IgD-negative memory B cell (primary cell): ENCODE data around the gene ATF1. TPM values are rescaled to one million over a fixed set of nuclear protein-coding genes. Genes with fewer than 3 reads are reported as not detected.
A peak's percentile ranks its signal among the peaks of the same experiment; 100 is the strongest.
"Not testable (repeated sequence)": the region's sequence is repeated elsewhere in the genome, so short reads cannot be mapped to it uniquely, and the experiment has no call there.

Experiments
- H3K27ac Mint-ChIP-seq, 3 donors: one replicate each; pipeline ENCODE4 v1.8.0; 2020 to 2022; ENCODE audit warnings: mild to moderate bottlenecking in 3 of 3, mixed read lengths in 3 of 3, moderate library complexity in 1 of 3
- H3K27me3 Mint-ChIP-seq: one replicate; pipeline ENCODE4 v1.8.0; 2021; ENCODE audit warnings: mixed read lengths
- H3K36me3 Mint-ChIP-seq: one replicate; pipeline ENCODE4 v1.8.0; 2020; ENCODE audit warnings: mild to moderate bottlenecking, mixed read lengths
- H3K4me1 Mint-ChIP-seq, 3 donors: one replicate each; pipeline ENCODE4 v1.8.0; 2020 to 2022; ENCODE audit warnings: mixed read lengths in 3 of 3, mild to moderate bottlenecking in 1 of 3
- H3K4me3 Mint-ChIP-seq, 4 donors: one replicate each; pipeline ENCODE4 v1.8.0; 2020 to 2022; ENCODE audit warnings: mild to moderate bottlenecking in 4 of 4, mixed read lengths in 4 of 4, moderate library complexity in 3 of 4
- H3K9me3 Mint-ChIP-seq, 3 donors: one replicate each; pipeline ENCODE4 v1.8.0; 2020 to 2021; ENCODE audit warnings: mixed read lengths in 3 of 3, mild to moderate bottlenecking in 1 of 3
- polyA plus RNA-seq: library from polyadenylated mRNA; unstranded; fragments of 300-500 nt; fragmentation: Illumina TruSeq; gene quantifications from one replicate; pipeline ENCODE4 v1.2.3, GENCODE V29; 2021

ATF1 gene
- polyA plus RNA-seq, 1 donor from 2014 or later = 37.8 TPM

GRCh38 chr12:50803230-50803875, 39.5 kb downstream of the ATF1 start:
- Mint-ChIP-seq H3K4me3 (no peak overlapping the region), H3K36me3 (peaks cover 23% of the 10 kb centered on the region), H3K4me1 (peaks cover 0 to 1% (median 0%) of the 10 kb centered on the region in 3 donors), H3K27me3 (no peaks in the 10 kb centered on the region), H3K9me3 (peaks cover 0 to 9% (median 6%) of the 10 kb centered on the region in 3 donors), H3K27ac (no peak overlapping the region)

- peaks cover 7% of the 10 kb centered on the region for H3K36me3 Mint-ChIP-seq
- peaks cover 0 to 1% (median 0%) of the 10 kb centered on the region in 3 donors for H3K4me1 Mint-ChIP-seq
- peak overlapping the region in 1 of 3 donors; percentile 75 for H3K27ac Mint-ChIP-seq
- H3K4me3 Mint-ChIP-seq = no peak overlapping the region
- no peaks in the 10 kb centered on the region for H3K9me3 Mint-ChIP-seq
- H3K27me3 Mint-ChIP-seq = no peaks in the 10 kb centered on the region
Observed at GRCh38 chr12:50806176-50806575, 42.3 kb downstream of the ATF1 start.

DNA sequence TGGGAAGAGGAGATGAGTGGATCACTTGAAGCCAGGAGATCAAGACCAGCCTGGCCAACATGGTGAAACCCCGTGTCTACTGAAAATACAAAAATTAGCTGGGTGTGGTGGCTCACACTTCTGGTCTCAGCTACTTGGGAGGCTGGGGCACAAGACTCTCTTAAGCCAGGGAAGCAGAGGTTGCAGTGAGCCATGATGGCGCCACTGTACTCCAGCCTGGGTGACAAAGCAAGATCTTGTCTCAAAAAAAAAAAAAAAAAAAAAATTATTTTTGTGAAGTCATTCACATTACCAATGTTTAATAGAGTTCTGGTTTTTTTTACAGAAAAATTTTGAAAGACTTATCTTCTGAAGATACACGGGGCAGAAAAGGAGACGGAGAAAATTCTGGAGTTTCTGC, 45.2 kb downstream of the ATF1 start:
- not testable (repeated sequence) for H3K9me3 Mint-ChIP-seq, H3K27ac Mint-ChIP-seq, H3K4me1 Mint-ChIP-seq, H3K27me3 Mint-ChIP-seq, H3K36me3 Mint-ChIP-seq, H3K4me3 Mint-ChIP-seq

- H3K4me3 Mint-ChIP-seq, H3K27me3 Mint-ChIP-seq, H3K36me3 Mint-ChIP-seq, H3K4me1 Mint-ChIP-seq, H3K9me3 Mint-ChIP-seq, H3K27ac Mint-ChIP-seq: not testable (repeated sequence)
Observed at GRCh38 chr12:50814921-50815320, 51.0 kb downstream of the ATF1 start.

- Mint-ChIP-seq H3K4me1 (peaks cover 1 to 4% (median 4%) of the 10 kb centered on the region in 3 donors), H3K27me3 (no peaks in the 10 kb centered on the region), H3K9me3 (no peaks in the 10 kb centered on the region), H3K36me3 (no peaks in the 10 kb centered on the region), H3K4me3 (no peak overlapping the region), H3K27ac (no peak overlapping the region)
Observed at GRCh38 chr12:50820177-50820576, 56.3 kb downstream of the ATF1 start.

DNA sequence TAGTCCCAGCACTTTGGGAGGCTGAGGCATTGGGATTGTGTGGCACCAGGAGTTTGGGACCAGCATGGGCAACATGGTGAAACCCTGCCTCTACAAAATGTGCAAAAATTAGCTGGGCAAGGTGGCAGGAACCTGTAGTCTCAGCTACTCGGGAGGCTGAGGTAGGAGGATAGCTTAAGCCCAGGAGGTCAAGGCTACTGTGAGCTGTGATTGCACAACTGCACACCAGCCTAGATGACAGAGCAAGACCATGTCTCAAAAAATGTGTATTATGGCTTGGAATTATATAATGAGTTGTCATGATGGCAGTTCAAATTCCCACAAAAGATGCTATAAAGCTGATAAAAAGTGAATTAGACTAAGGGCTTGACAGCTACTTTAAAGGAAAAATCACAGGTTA, 58.2 kb downstream of the ATF1 start:
- H3K36me3 Mint-ChIP-seq = no peaks in the 10 kb centered on the region
- no peaks in the 10 kb centered on the region for H3K27me3 Mint-ChIP-seq
- H3K4me1 Mint-ChIP-seq = peaks cover 2 to 6% (median 5%) of the 10 kb centered on the region in 3 donors
- no peak overlapping the region for H3K4me3 Mint-ChIP-seq
- no peak overlapping the region for H3K27ac Mint-ChIP-seq
- H3K9me3 Mint-ChIP-seq = no peaks in the 10 kb centered on the region

- H3K27ac Mint-ChIP-seq, H3K4me3 Mint-ChIP-seq: not testable (repeated sequence)
Observed at GRCh38 chr12:50823724-50824123, 59.8 kb downstream of the ATF1 start.

DNA sequence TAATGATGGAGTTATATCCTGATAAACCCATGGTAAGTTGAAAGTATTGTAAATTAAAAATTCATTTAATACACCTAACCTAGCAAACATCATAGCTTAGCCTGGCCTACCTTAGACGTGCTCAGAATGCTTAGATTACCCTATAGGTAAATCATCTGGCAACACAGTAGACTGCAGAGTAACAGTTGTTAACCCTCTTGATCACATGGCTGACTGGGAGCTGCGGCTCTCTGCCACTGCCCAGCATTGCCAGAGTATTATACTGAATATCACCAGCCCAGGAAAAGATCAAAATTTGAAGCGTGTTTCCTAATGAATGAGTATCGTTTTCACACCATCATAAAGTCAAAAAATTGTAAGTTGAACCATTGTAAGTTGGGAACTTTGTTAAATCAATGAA, 61.0 kb downstream of the ATF1 start:
- peak overlapping the region; percentile 16 to 94 (median 32) for H3K27ac Mint-ChIP-seq
- H3K36me3 Mint-ChIP-seq = no peaks in the 10 kb centered on the region
- H3K4me1 Mint-ChIP-seq = peaks cover 2 to 6% (median 5%) of the 10 kb centered on the region in 3 donors
- no peaks in the 10 kb centered on the region for H3K9me3 Mint-ChIP-seq
- H3K4me3 Mint-ChIP-seq = no peak overlapping the region
- no peaks in the 10 kb centered on the region for H3K27me3 Mint-ChIP-seq

More at GRCh38 chr12:50823724-50824123, 59.8 kb downstream of the ATF1 start:
- H3K9me3 Mint-ChIP-seq, H3K4me1 Mint-ChIP-seq, H3K27me3 Mint-ChIP-seq, H3K36me3 Mint-ChIP-seq: not testable (repeated sequence)

DNA sequence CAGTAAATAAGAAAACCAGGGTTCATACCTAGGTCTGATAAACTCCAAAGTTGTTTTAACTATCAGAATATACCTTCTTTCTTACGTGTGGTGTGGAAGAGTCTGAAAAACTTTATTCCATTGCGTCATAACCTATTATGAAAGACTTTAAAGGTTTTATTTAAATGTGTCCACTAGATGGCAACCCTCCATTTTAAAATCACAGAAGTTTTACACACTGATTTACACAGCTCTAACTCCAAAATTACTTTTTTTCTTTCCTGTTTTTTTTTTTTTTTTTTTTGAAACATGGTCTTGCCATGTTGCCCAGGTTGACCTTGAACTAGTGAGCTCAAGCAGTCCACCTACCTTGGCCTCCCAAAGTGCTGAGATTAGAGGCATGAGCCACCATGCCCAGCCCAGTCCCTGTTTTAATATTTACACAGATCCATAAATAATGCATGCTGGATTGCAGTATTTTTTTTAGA, 61.5 kb downstream of the ATF1 start:
- no peaks in the 10 kb centered on the region for H3K9me3 Mint-ChIP-seq
- no peak overlapping the region for H3K4me3 Mint-ChIP-seq
- peaks cover 2 to 6% (median 5%) of the 10 kb centered on the region in 3 donors for H3K4me1 Mint-ChIP-seq
- no peaks in the 10 kb centered on the region for H3K36me3 Mint-ChIP-seq
- peak overlapping the region; percentile 16 to 94 (median 32) for H3K27ac Mint-ChIP-seq
- no peaks in the 10 kb centered on the region for H3K27me3 Mint-ChIP-seq

DNA sequence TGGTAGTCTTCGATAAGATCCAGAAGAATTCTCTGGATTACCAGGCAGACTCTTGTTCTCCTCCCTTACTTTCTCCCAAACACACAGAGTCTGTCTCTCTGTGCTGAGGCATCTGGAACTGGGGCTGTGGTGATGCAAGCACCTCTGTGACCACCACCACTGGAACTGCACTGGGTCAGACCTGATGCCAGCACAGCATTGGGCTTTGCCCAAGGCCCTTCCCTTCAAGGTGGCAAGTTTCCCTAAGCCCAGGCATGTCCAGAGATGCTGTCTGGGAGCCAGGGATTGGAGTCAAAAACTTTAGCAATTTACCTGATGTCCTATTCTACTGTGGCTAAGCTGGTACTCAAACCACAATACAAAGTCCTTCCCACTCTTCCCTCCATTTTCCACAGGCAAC, 64.2 kb downstream of the ATF1 start:
- H3K4me1 Mint-ChIP-seq = peaks cover 2 to 6% (median 5%) of the 10 kb centered on the region in 3 donors
- H3K36me3 Mint-ChIP-seq = peaks cover 2% of the 10 kb centered on the region
- peaks cover 0 to 3% (median 3%) of the 10 kb centered on the region in 3 donors for H3K9me3 Mint-ChIP-seq
- no peak overlapping the region for H3K4me3 Mint-ChIP-seq
- no peak overlapping the region for H3K27ac Mint-ChIP-seq
- no peaks in the 10 kb centered on the region for H3K27me3 Mint-ChIP-seq

DNA sequence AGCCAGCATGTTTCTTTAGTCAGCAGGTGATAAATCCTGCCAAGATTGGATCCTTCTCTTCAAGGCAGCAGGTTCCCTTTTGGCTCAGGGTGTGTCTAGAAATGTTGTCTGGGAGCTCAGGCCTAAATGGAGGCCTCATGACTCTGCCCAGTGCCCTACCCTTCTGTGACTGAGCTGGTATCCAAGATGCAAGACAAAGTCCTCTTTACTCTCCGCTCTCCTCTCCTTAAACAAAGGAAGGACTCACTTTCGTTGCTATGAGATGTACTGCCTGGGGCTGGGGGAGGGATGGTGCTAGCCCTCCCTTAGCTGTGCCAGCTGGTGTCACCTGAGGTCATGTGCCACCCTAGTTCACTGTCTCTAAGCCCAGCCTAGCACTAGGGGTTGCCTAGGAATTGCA, 65.0 kb downstream of the ATF1 start:
- no peak overlapping the region for H3K4me3 Mint-ChIP-seq
- peaks cover 2% of the 10 kb centered on the region for H3K36me3 Mint-ChIP-seq
- H3K27ac Mint-ChIP-seq = no peak overlapping the region
- H3K27me3 Mint-ChIP-seq = no peaks in the 10 kb centered on the region
- peaks cover 2 to 6% (median 5%) of the 10 kb centered on the region in 3 donors for H3K4me1 Mint-ChIP-seq
- H3K9me3 Mint-ChIP-seq = peaks cover 0 to 8% (median 5%) of the 10 kb centered on the region in 3 donors

DNA sequence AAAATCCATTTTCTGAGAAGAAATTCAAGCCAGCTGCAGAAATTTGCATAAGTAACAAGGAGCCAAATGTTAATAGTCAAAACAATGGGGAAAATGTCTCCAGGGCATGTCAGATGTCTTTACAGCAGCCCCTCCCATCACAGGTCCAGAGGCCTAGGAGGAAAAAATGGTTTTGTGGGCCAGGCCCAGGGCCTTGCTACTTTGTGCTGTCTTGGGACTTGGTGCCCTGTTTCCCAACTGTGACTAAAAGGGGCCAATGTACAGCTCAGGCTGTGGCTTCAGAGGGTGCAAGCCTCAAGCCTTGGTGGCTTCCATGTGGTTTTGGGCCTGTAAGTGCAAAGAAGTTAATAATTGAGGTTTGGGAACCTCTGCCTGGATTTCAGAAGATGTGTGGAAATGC, 69.9 kb downstream of the ATF1 start:
- H3K4me1 Mint-ChIP-seq, H3K36me3 Mint-ChIP-seq, H3K4me3 Mint-ChIP-seq, H3K27me3 Mint-ChIP-seq, H3K27ac Mint-ChIP-seq: not testable (repeated sequence)
- H3K9me3 Mint-ChIP-seq = peaks cover 3 to 23% (median 11%) of the 10 kb centered on the region in 3 donors

GRCh38 chr12:50839042-50839441, 75.1 kb downstream of the ATF1 start:
- no peak overlapping the region for H3K4me3 Mint-ChIP-seq
- H3K27ac Mint-ChIP-seq = peak overlapping the region in 1 of 3 donors; percentile 26
- H3K36me3 Mint-ChIP-seq = peaks cover 8% of the 10 kb centered on the region
- no peaks in the 10 kb centered on the region for H3K4me1 Mint-ChIP-seq
- peaks cover 4% of the 10 kb centered on the region for H3K27me3 Mint-ChIP-seq
- H3K9me3 Mint-ChIP-seq = peaks cover 7 to 23% (median 13%) of the 10 kb centered on the region in 3 donors

DNA sequence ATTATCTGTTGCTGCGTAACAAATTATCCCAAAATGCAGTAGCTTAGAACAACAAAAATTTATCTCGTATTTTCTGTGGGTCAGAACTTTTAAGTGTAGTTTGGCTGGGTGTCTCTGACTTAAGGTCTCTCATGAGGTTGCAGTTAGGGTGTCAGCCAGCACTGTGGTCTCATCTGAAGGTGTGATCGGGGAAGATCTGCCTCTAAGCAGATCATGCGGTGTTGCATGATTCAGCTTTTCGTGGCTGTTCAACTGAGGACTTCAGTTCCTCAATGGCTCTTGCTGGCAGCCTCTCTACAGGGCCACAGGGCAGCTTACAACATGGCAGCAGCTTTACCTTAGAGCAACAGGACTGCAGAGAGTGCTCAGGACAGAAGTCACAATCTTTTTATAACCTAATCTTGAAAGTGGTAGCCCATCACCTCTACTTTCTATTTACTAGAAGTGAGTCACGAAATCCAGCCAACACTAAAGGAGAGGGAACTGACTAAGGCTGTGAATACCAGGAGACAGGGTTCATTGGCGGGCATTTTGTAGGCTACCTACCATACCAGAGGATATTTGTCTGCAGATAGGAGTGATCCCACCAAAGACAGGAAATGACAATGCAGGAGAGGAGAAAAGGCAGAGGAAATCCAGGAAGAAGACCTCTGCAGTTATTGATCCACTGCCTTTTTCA, 77.0 kb downstream of the ATF1 start:
- Mint-ChIP-seq H3K27ac (no peak overlapping the region), H3K36me3 (peaks cover 4% of the 10 kb centered on the region), H3K4me3 (no peak overlapping the region), H3K4me1 (no peaks in the 10 kb centered on the region), H3K9me3 (peaks cover 2 to 10% (median 8%) of the 10 kb centered on the region in 3 donors), H3K27me3 (peaks cover 4% of the 10 kb centered on the region)

DNA sequence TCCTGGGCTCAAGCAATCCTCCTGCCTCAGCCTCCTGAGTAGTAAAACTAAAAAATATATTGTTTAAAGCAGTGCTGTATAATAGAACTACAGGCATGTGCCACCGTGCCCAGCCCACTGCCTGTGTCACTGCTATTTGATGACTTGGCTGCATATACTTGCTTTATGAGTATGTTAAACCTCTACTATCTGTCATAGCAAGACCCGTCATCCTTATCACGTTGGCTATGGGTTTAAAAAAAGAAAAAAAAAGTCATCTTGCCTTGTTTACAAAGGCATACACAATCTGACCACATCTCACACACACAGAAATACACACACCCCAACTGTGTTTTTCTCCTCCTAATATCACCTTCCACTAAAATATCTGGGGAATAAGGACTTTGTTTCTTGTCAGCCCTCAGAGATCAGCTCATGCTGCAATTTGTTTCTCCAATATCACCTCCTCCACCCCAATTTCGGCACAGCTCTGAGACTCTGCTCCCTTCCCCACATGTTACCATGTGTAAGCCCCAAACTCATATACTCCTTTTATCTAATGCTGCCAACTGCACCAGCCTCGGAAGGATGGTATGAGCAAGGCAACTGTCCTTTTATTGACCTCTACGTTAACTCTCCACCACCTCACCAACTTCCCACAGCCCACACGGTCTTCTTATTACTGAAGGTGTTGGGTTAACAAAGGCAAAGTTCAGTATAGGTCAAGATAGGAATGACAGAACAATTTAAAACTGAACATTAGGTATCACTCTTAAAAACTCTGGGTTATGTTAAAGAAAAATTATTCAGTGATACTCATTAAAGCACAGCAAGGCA, 78.0 kb downstream of the ATF1 start:
- Mint-ChIP-seq H3K4me3 (no peak overlapping the region), H3K4me1 (no peaks in the 10 kb centered on the region), H3K9me3 (peaks cover 2 to 10% (median 8%) of the 10 kb centered on the region in 3 donors), H3K36me3 (peaks cover 2% of the 10 kb centered on the region), H3K27me3 (peaks cover 4% of the 10 kb centered on the region), H3K27ac (no peak overlapping the region)
